Ishikawa (cell line): ENCODE measurements around the gene C1D.
A peak's percentile ranks its signal among the peaks of the same experiment; 100 is the strongest.

Experiments used
- CEBPB ChIP-seq: IDR thresholded peaks from 2 replicates; pipeline ENCODE4 v1.6.1; 2012
- CREB1 ChIP-seq: IDR thresholded peaks from 2 replicates; pipeline ENCODE4 v1.6.1; 2012; ENCODE audit warnings: low read depth
- EGR1 ChIP-seq: IDR thresholded peaks from 2 replicates; pipeline ENCODE4 v1.6.1; 2012
- EP300 ChIP-seq: IDR thresholded peaks from 2 replicates; pipeline ENCODE4 v1.6.1; 2012; ENCODE audit warnings: borderline replicate concordance
- FOXM1 ChIP-seq: IDR thresholded peaks from 2 replicates; pipeline ENCODE4 v1.6.1; 2012; ENCODE audit warnings: low read depth, borderline replicate concordance
- MAX ChIP-seq: IDR thresholded peaks from 2 replicates; pipeline ENCODE4 v1.6.1; 2012
- NFIC ChIP-seq: IDR thresholded peaks from 2 replicates; pipeline ENCODE4 v1.6.1; 2012
- RAD21 ChIP-seq: IDR thresholded peaks from 2 replicates; pipeline ENCODE4 v1.6.1; 2012; ENCODE audit warnings: low read depth
- REST ChIP-seq: IDR thresholded peaks from 2 replicates; pipeline ENCODE4 v1.6.1; 2012; ENCODE audit warnings: low read depth, mild to moderate bottlenecking
- TAF1 ChIP-seq: IDR thresholded peaks from 2 replicates; pipeline ENCODE4 v1.6.1; 2012; ENCODE audit warnings: low read depth, mild to moderate bottlenecking
- TCF12 ChIP-seq: IDR thresholded peaks from 2 replicates; pipeline ENCODE4 v1.6.1; 2012; ENCODE audit warnings: low read depth
- TEAD4 ChIP-seq: IDR thresholded peaks from 2 replicates; pipeline ENCODE4 v1.6.1; 2012
- USF1 ChIP-seq: IDR thresholded peaks from 2 replicates; pipeline ENCODE4 v1.6.1; 2012
- YY1 ChIP-seq: IDR thresholded peaks from 2 replicates; pipeline ENCODE4 v1.6.1; 2012; ENCODE audit warnings: low read depth
- ZBTB7A ChIP-seq: IDR thresholded peaks from 2 replicates; pipeline ENCODE4 v1.6.1; 2012; ENCODE audit warnings: low read depth

The C1D gene

GRCh38 chr2:68030529-68030928 lies 32.3 kb downstream of the C1D start:
- peak; percentile 56; the same call in 1 of the 2 replicates for TF ChIP-seq TCF12
- peak; percentile 21; the same call in 1 of the 2 replicates for TF ChIP-seq RAD21
- no peak for TF ChIP-seq ZBTB7A
- TF ChIP-seq FOXM1, result peak; percentile 45; the same call in 1 of the 2 replicates
- peak; percentile 39; the same call in 1 of the 2 replicates for TF ChIP-seq TEAD4
- TF ChIP-seq EP300, result peak; percentile 77

GRCh38 chr2:68027959-68028358 lies 34.8 kb downstream of the C1D start:
- TF ChIP-seq RAD21 (no peak), TCF12 (no peak), EP300 (no peak)

- no peak for TF ChIP-seq CREB1
- no peak for TF ChIP-seq RAD21
- TF ChIP-seq NFIC, result no peak
- no peak for TF ChIP-seq TAF1
- no peak for TF ChIP-seq EGR1
- TF ChIP-seq CEBPB, result no peak
- no peak for TF ChIP-seq YY1
- TF ChIP-seq TEAD4, result no peak
- TF ChIP-seq USF1, result no peak
- no peak for TF ChIP-seq MAX
- no peak for TF ChIP-seq FOXM1
- no peak for TF ChIP-seq EP300
- TF ChIP-seq REST, result no peak
- no peak for TF ChIP-seq ZBTB7A
- TF ChIP-seq TCF12, result no peak
Observed at GRCh38 chr2:68024450-68024849, 38.4 kb downstream of the C1D start.

- TF ChIP-seq USF1 (no peak), NFIC (no peak), ZBTB7A (no peak), TCF12 (no peak), MAX (no peak)
Observed at GRCh38 chr2:68023904-68024303, 38.9 kb downstream of the C1D start.

- TF ChIP-seq NFIC, result no peak
- no peak for TF ChIP-seq FOXM1
- TF ChIP-seq MAX, result no peak
- TF ChIP-seq TAF1, result no peak
- no peak for TF ChIP-seq YY1
- no peak for TF ChIP-seq REST
- no peak for TF ChIP-seq CEBPB
- no peak for TF ChIP-seq TCF12
- no peak for TF ChIP-seq TEAD4
- no peak for TF ChIP-seq RAD21
Observed at GRCh38 chr2:68018727-68019126, 44.1 kb downstream of the C1D start.

GRCh38 chr2:68009526-68009925 lies 53.3 kb downstream of the C1D start:
- TF ChIP-seq TAF1 (no peak), CREB1 (no peak), ZBTB7A (no peak), NFIC (no peak), MAX (no peak), FOXM1 (no peak), USF1 (no peak), EGR1 (no peak), REST (no peak), RAD21 (no peak), TCF12 (no peak), EP300 (no peak), CEBPB (no peak), YY1 (no peak), TEAD4 (no peak)
